Lung (tissue), 12 donors: ENCODE results near the gene TMSB10. TPM values are rescaled to one million over a fixed set of nuclear protein-coding genes. Genes with fewer than 3 reads are reported as not detected.
"Not testable (repeated sequence)": the region's sequence is repeated elsewhere in the genome, so short reads cannot be mapped to it uniquely, and the experiment has no call there.

Experiments
- ATAC-seq: fragments of 200-7000 bp; cut with Tn5 transposase; one replicate; pipeline ENCODE4 v1.9.1; 2020; ENCODE audit warnings: moderate number of reproducible peaks; ENCODE audit not compliant: insufficient read depth, low FRiP score
- DNase-seq, 3 donors: peaks; one replicate each; pipeline ENCODE4 v3.0.0-alpha.2; 2013 to 2017
- H3K27ac ChIP-seq, 2 donors: one replicate each; pipeline ENCODE4 v1.5.1; 2013; ENCODE audit warnings: mild to moderate bottlenecking in 2 of 2, moderate library complexity in 2 of 2, control low read depth in 1 of 2, inconsistent platforms in 1 of 2, low read depth in 1 of 2, low read length in 1 of 2
- H3K27me3 ChIP-seq, 3 donors: one replicate each; pipeline ENCODE4 v1.5.1; 2013; ENCODE audit warnings: low read length in 2 of 3; ENCODE audit not compliant: control insufficient read depth in 3 of 3, insufficient read depth in 3 of 3
- H3K36me3 ChIP-seq, 4 donors: one replicate each; pipeline ENCODE4 v1.5.1; 2013; ENCODE audit warnings: low read length in 4 of 4, mild to moderate bottlenecking in 1 of 4, moderate library complexity in 1 of 4; ENCODE audit not compliant: control insufficient read depth in 4 of 4, insufficient read depth in 4 of 4
- H3K4me1 ChIP-seq, 5 donors: one replicate each; pipeline ENCODE4 v1.5.1; 2013; ENCODE audit warnings: low read length in 5 of 5, mild to moderate bottlenecking in 2 of 5, moderate library complexity in 1 of 5; ENCODE audit not compliant: control insufficient read depth in 5 of 5, insufficient read depth in 5 of 5
- H3K4me3 ChIP-seq: one replicate; pipeline ENCODE4 v1.5.1; 2013; ENCODE audit warnings: mild to moderate bottlenecking, control low read depth, moderate library complexity
- H3K9ac ChIP-seq, 2 donors: one replicate each; pipeline ENCODE4 v1.5.1; 2013; ENCODE audit warnings: low read length in 2 of 2, control low read depth in 1 of 2; ENCODE audit not compliant: insufficient read depth in 1 of 2
- H3K9me3 ChIP-seq, 4 donors: one replicate each; pipeline ENCODE4 v1.5.1; 2013; ENCODE audit warnings: low read length in 3 of 4, mild to moderate bottlenecking in 1 of 4, moderate library complexity in 1 of 4; ENCODE audit not compliant: control insufficient read depth in 4 of 4, insufficient read depth in 3 of 4
- CTCF ChIP-seq: IDR thresholded peaks from 2 replicates; pipeline ENCODE4 v1.5.1; 2012; ENCODE audit warnings: mild to moderate bottlenecking; ENCODE audit errors: control extremely low read depth, extremely low read depth
- WGBS, 2 donors: extraction: QIAGEN DNeasy Blood & Tissue Kit; methylation state at CpG; one replicate each; pipeline ENCODE4 v1.1.7; 2013; 5-methylcytosine and 5-hydroxymethylcytosine counted together
- polyA plus RNA-seq, 2 donors: library from polyadenylated mRNA; stranded (reverse); fragments of 200-250 nt; gene quantifications; one replicate each; pipeline ENCODE4 v1.2.1, GENCODE V29; 2013
- total RNA-seq, 2 donors: library from RNA; depleted of rRNA in 1 of 2; stranded (reverse); fragments of >200 nt in 1 of 2; gene quantifications; one replicate each; pipeline ENCODE4 v1.2.1, GENCODE V29; 2014 to 2021
- donor health status: control.
- donor health status: control.
- donor health status: Bipolar disorder and iron deficiency.
- donor health status: healthy.
- donor health status: DM: yes; HTN: yes; CAD: no.

TMSB10 gene
- total and polyA plus RNA-seq, 4 donors = 1,849 to 6,202 (median 2,498) TPM

GRCh38 chr2:84862006-84862405 is 43.5 kb upstream of the TMSB10 start:
- TF ChIP-seq CTCF = no peak
- Histone ChIP-seq H3K36me3 (no peaks in the 10 kb centered on the region), H3K9ac (no peak overlapping the region), H3K27me3 (no peaks in the 10 kb centered on the region), H3K9me3 (no peaks in the 10 kb centered on the region), H3K4me3 (no peak overlapping the region), H3K4me1 (peaks cover 0 to 2% (median 0%) of the 10 kb centered on the region in 5 donors), H3K27ac (no peak overlapping the region)
- ATAC-seq (no peak), DNase-seq (no peak)
- 89 to 93% methylated on average over 6 of the region's 6 CpGs for WGBS, 2 donors

GRCh38 chr2:84865181-84865783 is 40.2 kb upstream of the TMSB10 start:
- DNase-seq (peak in 2 of 3 donors; percentile 37 to 46), ATAC-seq (no peak)
- Histone ChIP-seq H3K36me3 (no peaks in the 10 kb centered on the region), H3K4me3 (no peak overlapping the region), H3K27ac (no peak overlapping the region), H3K9ac (no peak overlapping the region), H3K9me3 (no peaks in the 10 kb centered on the region), H3K27me3 (peaks cover 0 to 2% (median 0%) of the 10 kb centered on the region in 3 donors), H3K4me1 (peaks cover 0 to 2% (median 0%) of the 10 kb centered on the region in 5 donors)
- TF ChIP-seq CTCF = peak; percentile 23
- 70 to 78% methylated on average over 6 of the region's 6 CpGs for WGBS, 2 donors

- ATAC-seq (no peak), DNase-seq (peak in 2 of 3 donors; percentile 32 to 50)
- H3K27me3 ChIP-seq = peaks cover 0 to 2% (median 0%) of the 10 kb centered on the region in 3 donors
- H3K9ac ChIP-seq = no peak overlapping the region
- H3K4me3 ChIP-seq = no peak overlapping the region
- WGBS, 2 donors = 88 to 92% methylated on average over 3 of the region's 3 CpGs
- peaks cover 0 to 2% (median 0%) of the 10 kb centered on the region in 5 donors for H3K4me1 ChIP-seq
- no peaks in the 10 kb centered on the region for H3K36me3 ChIP-seq
- no peak for TF ChIP-seq CTCF
- no peaks in the 10 kb centered on the region for H3K9me3 ChIP-seq
- no peak overlapping the region for H3K27ac ChIP-seq
Observed at GRCh38 chr2:84866122-84866521, 39.3 kb upstream of the TMSB10 start.

GRCh38 chr2:84868327-84868726 is 37.1 kb upstream of the TMSB10 start:
- not testable (repeated sequence) for H3K27ac ChIP-seq, H3K27me3 ChIP-seq, DNase-seq, ATAC-seq, H3K4me3 ChIP-seq, H3K36me3 ChIP-seq, H3K4me1 ChIP-seq, H3K9ac ChIP-seq, H3K9me3 ChIP-seq
- 97 to 98% methylated on average over 2 to 3 of the region's 4 CpGs for WGBS, 2 donors
